CD14-positive monocyte (primary cell): ENCODE results near the gene CSAD. TPM values are rescaled to one million over a fixed set of nuclear protein-coding genes. Genes with fewer than 3 reads are reported as not detected.

Experiments used
- DNase-seq, 3 donors: peaks; one replicate each; pipeline ENCODE4 v3.0.0-alpha.2; 2011 to 2022
- H2AFZ ChIP-seq: 2 replicates; pipeline ENCODE4 v1.6.0; 2012; ENCODE audit warnings: mild to moderate bottlenecking, low read depth, low read length, inconsistent platforms; ENCODE audit not compliant: insufficient read depth, poor library complexity, severe bottlenecking
- H3K27ac ChIP-seq, 2 donors: 1 replicate in 1 of 2; 2 replicates in 1 of 2; pipeline ENCODE4 v1.5.1; 2012 to 2013; ENCODE audit warnings: low read length in 2 of 2, control low read depth in 1 of 2, inconsistent platforms in 1 of 2, low read depth in 1 of 2, mild to moderate bottlenecking in 1 of 2
- H3K27me3 ChIP-seq, 2 donors: one replicate each; pipeline versions ENCODE4 v1.6.0 to v1.6.1; 2011 to 2013; ENCODE audit warnings: low read length in 2 of 2; ENCODE audit not compliant: control insufficient read depth in 2 of 2, insufficient read depth in 2 of 2
- H3K36me3 ChIP-seq, 2 donors: replicated peaks in 1 of 2; 1 replicate in 1 of 2; 2 replicates in 1 of 2; pipeline versions ENCODE4 v1.5.1 to v1.6.1; 2012 to 2013; ENCODE audit warnings: low read length in 2 of 2, control low read depth in 1 of 2, inconsistent platforms in 1 of 2, mild to moderate bottlenecking in 1 of 2; ENCODE audit not compliant: insufficient read depth in 2 of 2, control insufficient read depth in 1 of 2
- H3K4me1 ChIP-seq, 2 donors: 1 replicate in 1 of 2; 2 replicates in 1 of 2; pipeline versions ENCODE4 v1.5.1 to v1.6.1; 2012 to 2013; ENCODE audit warnings: low read length in 2 of 2, control low read depth in 1 of 2, inconsistent platforms in 1 of 2, mild to moderate bottlenecking in 1 of 2, moderate library complexity in 1 of 2; ENCODE audit not compliant: insufficient read depth in 2 of 2, control insufficient read depth in 1 of 2
- H3K4me2 ChIP-seq: replicated peaks from 2 replicates; pipeline ENCODE3; 2012; ENCODE audit warnings: low read length, moderate library complexity, mild to moderate bottlenecking; ENCODE audit not compliant: poor library complexity, severe bottlenecking; ENCODE audit errors: extremely low read depth
- H3K4me3 ChIP-seq, 3 experiments: fragments of 200-600 bp in 1 of 3; sonication (generic) in 1 of 3; replicated peaks in 1 of 3; 1 replicate in 2 of 3; 2 replicates in 1 of 3; pipeline ENCODE4 v1.5.1; 2011 to 2013; ENCODE audit warnings: low read length in 3 of 3, mild to moderate bottlenecking in 3 of 3, control low read depth in 2 of 3, low read depth in 2 of 3, inconsistent platforms in 1 of 3, moderate library complexity in 1 of 3
- H3K79me2 ChIP-seq: 2 replicates; pipeline ENCODE4 v1.6.0; 2012; ENCODE audit warnings: mild to moderate bottlenecking, control low read depth, inconsistent platforms, low read length, moderate library complexity; ENCODE audit not compliant: insufficient read depth
- H3K9ac ChIP-seq: 2 replicates; pipeline ENCODE4 v1.6.0; 2017; ENCODE audit warnings: low read length, mild to moderate bottlenecking; ENCODE audit not compliant: insufficient read depth, poor library complexity, severe bottlenecking
- H3K9me3 ChIP-seq, 2 donors: replicated peaks in 1 of 2; 1 replicate in 1 of 2; 2 replicates in 1 of 2; pipeline versions ENCODE4 v1.5.1 to v1.6.1; 2012 to 2013; ENCODE audit warnings: low read length in 2 of 2, control low read depth in 1 of 2; ENCODE audit not compliant: control insufficient read depth in 1 of 2, insufficient read depth in 1 of 2
- H4K20me1 ChIP-seq: 2 replicates; pipeline ENCODE4 v1.6.0; 2012; ENCODE audit warnings: mild to moderate bottlenecking, low read length, control low read depth, moderate library complexity; ENCODE audit not compliant: insufficient read depth
- H3K27ac Mint-ChIP-seq, 7 donors: one replicate each; pipeline ENCODE4 v1.8.0; 2020; ENCODE audit warnings: mild to moderate bottlenecking in 7 of 7, mixed read lengths in 7 of 7, moderate library complexity in 6 of 7, inconsistent platforms in 2 of 7
- H3K27me3 Mint-ChIP-seq, 3 donors: one replicate each; pipeline ENCODE4 v1.8.0; 2021 to 2022; ENCODE audit warnings: low read depth in 3 of 3, mild to moderate bottlenecking in 3 of 3, mixed read lengths in 3 of 3, moderate library complexity in 3 of 3, inconsistent platforms in 1 of 3
- H3K36me3 Mint-ChIP-seq, 2 donors: one replicate each; pipeline ENCODE4 v1.8.0; 2020; ENCODE audit warnings: mixed read lengths in 2 of 2, inconsistent platforms in 1 of 2, mild to moderate bottlenecking in 1 of 2
- H3K4me1 Mint-ChIP-seq: one replicate; pipeline ENCODE4 v1.8.0; 2020; ENCODE audit warnings: mild to moderate bottlenecking, mixed read lengths
- H3K4me3 Mint-ChIP-seq, 2 donors: one replicate each; pipeline ENCODE4 v1.8.0; 2020; ENCODE audit warnings: mild to moderate bottlenecking in 2 of 2, mixed read lengths in 2 of 2, moderate library complexity in 1 of 2
- H3K9me3 Mint-ChIP-seq, 7 donors: one replicate each; pipeline ENCODE4 v1.8.0; 2020 to 2022; ENCODE audit warnings: mixed read lengths in 7 of 7, mild to moderate bottlenecking in 6 of 7, moderate library complexity in 6 of 7, inconsistent platforms in 2 of 7
- CTCF ChIP-seq: fragments of 200-600 bp; IDR thresholded peaks from one replicate; pipeline ENCODE4 v1.8.0; 2022; ENCODE audit warnings: antibody characterized with exemption, mild to moderate bottlenecking
- WGBS: methylation state at CpG from one replicate; pipeline ENCODE4 v1.1.5; 2013; ENCODE audit warnings: missing lambda C conversion rate; ENCODE audit not compliant: insufficient coverage; 5-methylcytosine and 5-hydroxymethylcytosine counted together
- intact Hi-C, 2 donors: fragments of 100-400 bp; cut with micrococcal nuclease; formaldehyde crosslinking; loops; one replicate each; pipeline versions ENCODE4 v1.15.0 to v1.15.1; 2023
- polyA plus RNA-seq, 3 donors: library from polyadenylated mRNA; depleted of rRNA in 1 of 3; unstranded in 2 of 3; stranded (reverse) in 1 of 3; fragments of 300-500 nt in 2 of 3; fragments of >200 nt in 1 of 3; fragmentation: Illumina TruSeq in 2 of 3; gene quantifications; 1 replicate in 2 of 3; 2 replicates in 1 of 3; pipeline ENCODE4 v1.2.3, GENCODE V29; 2012 to 2021

Gene CSAD
- polyA plus RNA-seq, 3 donors, result 1.3 to 145 (median 1.4) TPM

GRCh38 chr12:53192531-53193021 is 11.9 kb upstream of the CSAD start:
- Histone ChIP-seq H3K27ac (no peak overlapping the region), H3K79me2 (no peaks in the 10 kb centered on the region), H3K9ac (no peak overlapping the region), H3K4me1 (no peaks in the 10 kb centered on the region), H4K20me1 (peaks cover 19% of the 10 kb centered on the region), H3K4me2 (no peak overlapping the region), H3K4me3 (no peak overlapping the region), H3K27me3 (no peaks in the 10 kb centered on the region), H3K36me3 (peaks cover 51 to 88% of the 10 kb centered on the region in 2 donors), H2AFZ (no peak overlapping the region), H3K9me3 (no peaks in the 10 kb centered on the region)
- 97% methylated on average over 14 of the region's 14 CpGs for WGBS
- no peak for TF ChIP-seq CTCF
- peaks cover 0 to 2% (median 0%) of the 10 kb centered on the region in 7 donors for H3K9me3 Mint-ChIP-seq
- intact Hi-C loops, result no loop called here
- peaks cover 71 to 81% of the 10 kb centered on the region in 2 donors for H3K36me3 Mint-ChIP-seq
- peaks cover 5% of the 10 kb centered on the region for H3K4me1 Mint-ChIP-seq
- peaks cover 5 to 8% (median 5%) of the 10 kb centered on the region in 3 donors for H3K27me3 Mint-ChIP-seq
- no peak overlapping the region for H3K4me3 Mint-ChIP-seq
- peak in 1 of 3 donors; percentile 1 for DNase-seq
- peak overlapping the region in 2 of 7 donors; percentile 23 to 63 for H3K27ac Mint-ChIP-seq

GRCh38 chr12:53191885-53192530 is 11.3 kb upstream of the CSAD start:
- no peaks in the 10 kb centered on the region for H3K27me3 ChIP-seq
- Mint-ChIP-seq H3K4me3 (no peak overlapping the region), H3K9me3 (peaks cover 0 to 2% (median 0%) of the 10 kb centered on the region in 7 donors), H3K27me3 (peaks cover 5 to 8% (median 5%) of the 10 kb centered on the region in 3 donors), H3K4me1 (peaks cover 7% of the 10 kb centered on the region), H3K36me3 (peaks cover 74 to 84% of the 10 kb centered on the region in 2 donors), H3K27ac (peak overlapping the region in 1 of 7 donors; percentile 63)
- no peak for TF ChIP-seq CTCF
- H3K9ac ChIP-seq, result no peak overlapping the region
- no peak for DNase-seq
- WGBS, result 95% methylated on average over 13 of the region's 14 CpGs
- no peak overlapping the region for H3K4me2 ChIP-seq
- H3K79me2 ChIP-seq, result no peaks in the 10 kb centered on the region
- peaks cover 55 to 90% of the 10 kb centered on the region in 2 donors for H3K36me3 ChIP-seq
- no peak overlapping the region for H3K4me3 ChIP-seq
- H3K27ac ChIP-seq, result no peak overlapping the region
- peaks cover 24% of the 10 kb centered on the region for H4K20me1 ChIP-seq
- H3K9me3 ChIP-seq, result no peaks in the 10 kb centered on the region
- H3K4me1 ChIP-seq, result no peaks in the 10 kb centered on the region
- no peak overlapping the region for H2AFZ ChIP-seq
- intact Hi-C loops, result no loop called here
